ENCODE data around the gene PPFIA1. TPM values are rescaled to one million over a fixed set of nuclear protein-coding genes. Genes with fewer than 3 reads are reported as not detected.
A peak's percentile ranks its signal among the peaks of the same experiment; 100 is the strongest.

Gene PPFIA1
- total RNA-seq, 1 experiment from 2014 or later: 63.4 TPM

DNA sequence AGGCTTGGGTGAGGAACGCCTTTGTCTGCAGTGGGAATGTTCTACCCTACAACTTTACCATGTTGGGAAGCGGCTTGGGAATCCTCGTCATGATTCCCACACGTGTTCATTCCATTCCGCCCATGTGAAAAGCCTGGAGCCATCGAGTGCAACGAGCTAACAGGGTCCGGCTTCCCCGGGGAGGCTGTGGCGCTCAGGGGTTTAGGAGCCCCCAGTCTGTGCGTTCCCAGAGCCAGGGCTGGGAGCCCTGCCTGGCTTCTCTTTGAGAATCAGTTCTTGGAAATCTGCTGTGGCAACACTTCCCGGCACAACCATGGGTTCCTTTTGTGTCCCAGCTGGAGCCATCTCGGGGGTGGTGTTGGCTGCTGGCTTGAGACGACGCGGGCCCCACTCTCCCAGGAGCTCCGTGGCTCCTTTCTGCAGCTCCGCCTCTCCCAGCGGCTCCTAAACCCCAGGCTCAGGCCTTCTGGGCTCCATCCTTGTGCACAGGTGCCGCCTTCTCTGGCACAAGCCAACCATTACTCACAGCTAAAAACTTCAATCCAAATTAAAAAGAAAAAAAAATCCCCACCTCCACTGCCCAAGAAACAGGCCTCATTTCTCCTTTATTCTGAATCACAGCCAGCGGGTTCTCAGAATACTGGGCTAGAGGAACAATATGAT lies 18.7 kb upstream of the PPFIA1 start:
- no peak overlapping the region for H3K4me2 ChIP-seq (ENCODE audit: insufficient read depth, insufficient read length, low read length)
- no peak for DNase-seq
- no peak overlapping the region for H2AFZ ChIP-seq (ENCODE audit: low read length)

More for the DNA sequence above, 18.7 kb upstream of the PPFIA1 start:
- Histone ChIP-seq H2BK12ac (ENCODE audit: insufficient read length, low read depth, low read length) (no peak overlapping the region), H3K23me2 (ENCODE audit: insufficient read length, low read depth, low read length, poor library complexity, severe bottlenecking) (no peaks in the 10 kb centered on the region), H3K56ac (ENCODE audit: insufficient read length, low read depth, low read length) (no peak overlapping the region), H4K20me1 (ENCODE audit: control insufficient read depth, insufficient read depth, insufficient read length) (no peaks in the 10 kb centered on the region), H2BK120ac (ENCODE audit: low read depth, low read length, poor library complexity, severe bottlenecking) (no peak overlapping the region), H3K4ac (ENCODE audit: low read depth, low read length) (no peak overlapping the region), H2BK20ac (ENCODE audit: low read depth, low read length, poor library complexity, severe bottlenecking) (no peak overlapping the region), H3K79me2 (ENCODE audit: insufficient read depth, low read length) (no peaks in the 10 kb centered on the region), H4K8ac (replicated peaks; ENCODE audit: insufficient read length, low read depth, low read length) (no peak overlapping the region), H2AK5ac (ENCODE audit: insufficient read length, low read length) (no peak overlapping the region), H3T11ph (ENCODE audit: low read length) (no peak overlapping the region), H3K14ac (ENCODE audit: insufficient read depth, low read length) (0 out of 2 replicates have a peak overlapping the region, but pooled peaks have one; percentile 19), H2BK5ac (ENCODE audit: insufficient read length, low read length) (no peak overlapping the region), H4K91ac (ENCODE audit: insufficient read length, low read depth, low read length) (no peak overlapping the region), H3K4me1 (ENCODE audit: insufficient read depth, low read length) (no peaks in the 10 kb centered on the region; the same call in 1 of the 2 replicates), H3K79me1 (ENCODE audit: insufficient read depth, low read depth, low read length, poor library complexity, severe bottlenecking) (no peaks in the 10 kb centered on the region), H3K18ac (ENCODE audit: insufficient read length, low read depth, low read length) (no peak overlapping the region), H3K9me3 (ENCODE audit: control insufficient read depth, low read depth, low read length) (no peaks in the 10 kb centered on the region), H4K5ac (ENCODE audit: insufficient read length, low read depth, low read length) (no peak overlapping the region), H3K27ac (ENCODE audit: insufficient read length, low read depth, low read length) (no peak overlapping the region), H3K9ac (ENCODE audit: extremely low read depth, insufficient read length, low read length) (no peak overlapping the region), H3K27me3 (ENCODE audit: insufficient read depth, low read length) (no peaks in the 10 kb centered on the region), H3K23ac (ENCODE audit: insufficient read length, low read depth, low read length) (no peak overlapping the region), H2BK15ac (ENCODE audit: low read depth, low read length) (no peak overlapping the region)
- no CpG with 5 or more reads among the region's 21 CpGs for whole genome bisulfite sequencing (ENCODE audit: extremely low coverage, insufficient read length, low lambda C conversion rate)
- H3K4me1 Mint-ChIP-seq: peaks cover 6 to 17% of the 10 kb centered on the region in 2 experiments
- no peak overlapping the region for H3K27ac Mint-ChIP-seq
- H3K27me3 Mint-ChIP-seq (ENCODE audit: low read depth): peaks cover 9% of the 10 kb centered on the region; the same call in 1 of the 2 replicates
- no peaks in the 10 kb centered on the region for H3K36me3 Mint-ChIP-seq (ENCODE audit: insufficient read depth in 1 of 3, low read depth in 3 of 3)
- TF ChIP-seq, protein P1, sequence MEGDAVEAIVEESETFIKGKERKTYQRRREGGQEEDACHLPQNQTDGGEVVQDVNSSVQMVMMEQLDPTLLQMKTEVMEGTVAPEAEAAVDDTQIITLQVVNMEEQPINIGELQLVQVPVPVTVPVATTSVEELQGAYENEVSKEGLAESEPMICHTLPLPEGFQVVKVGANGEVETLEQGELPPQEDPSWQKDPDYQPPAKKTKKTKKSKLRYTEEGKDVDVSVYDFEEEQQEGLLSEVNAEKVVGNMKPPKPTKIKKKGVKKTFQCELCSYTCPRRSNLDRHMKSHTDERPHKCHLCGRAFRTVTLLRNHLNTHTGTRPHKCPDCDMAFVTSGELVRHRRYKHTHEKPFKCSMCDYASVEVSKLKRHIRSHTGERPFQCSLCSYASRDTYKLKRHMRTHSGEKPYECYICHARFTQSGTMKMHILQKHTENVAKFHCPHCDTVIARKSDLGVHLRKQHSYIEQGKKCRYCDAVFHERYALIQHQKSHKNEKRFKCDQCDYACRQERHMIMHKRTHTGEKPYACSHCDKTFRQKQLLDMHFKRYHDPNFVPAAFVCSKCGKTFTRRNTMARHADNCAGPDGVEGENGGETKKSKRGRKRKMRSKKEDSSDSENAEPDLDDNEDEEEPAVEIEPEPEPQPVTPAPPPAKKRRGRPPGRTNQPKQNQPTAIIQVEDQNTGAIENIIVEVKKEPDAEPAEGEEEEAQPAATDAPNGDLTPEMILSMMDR (conservative IDR thresholded peaks at IDR 0.05): no peak
- H3K9me3 Mint-ChIP-seq: no peaks in the 10 kb centered on the region
- H3K4me3 Mint-ChIP-seq: no peak overlapping the region

Measured in H9 (cell line).